ENCODE measurements around the gene DOCK3.
"Not testable (repeated sequence)": the region's sequence is repeated elsewhere in the genome, so short reads cannot be mapped to it uniquely, and the experiment has no call there.

The DOCK3 gene

GRCh38 chr3:50806806-50807205 is 132.1 kb downstream of the DOCK3 start:
- DNase-seq = no peak

- DNase-seq = no peak
Observed at GRCh38 chr3:50807266-50807665, 132.5 kb downstream of the DOCK3 start.

GRCh38 chr3:50811893-50812292 is 137.2 kb downstream of the DOCK3 start:
- DNase-seq = no peak

GRCh38 chr3:50815844-50816243 is 141.1 kb downstream of the DOCK3 start:
- no peak for DNase-seq

GRCh38 chr3:50816894-50817293 is 142.2 kb downstream of the DOCK3 start:
- no peak for DNase-seq

- DNase-seq = no peak
Observed at GRCh38 chr3:50817756-50818529, 143.2 kb downstream of the DOCK3 start.

GRCh38 chr3:50819882-50820281 is 145.2 kb downstream of the DOCK3 start:
- DNase-seq = no peak

GRCh38 chr3:50825841-50826240 is 151.1 kb downstream of the DOCK3 start:
- DNase-seq = no peak

GRCh38 chr3:50830451-50830850 is 155.7 kb downstream of the DOCK3 start:
- no peak for DNase-seq

- not testable (repeated sequence) for DNase-seq
Observed at GRCh38 chr3:50831009-50831408, 156.3 kb downstream of the DOCK3 start.

- DNase-seq = no peak
Observed at GRCh38 chr3:50840983-50841489, 166.3 kb downstream of the DOCK3 start.

GRCh38 chr3:50848308-50848707 is 173.6 kb downstream of the DOCK3 start:
- no peak for DNase-seq

GRCh38 chr3:50850639-50851511 is 176.1 kb downstream of the DOCK3 start:
- DNase-seq = no peak

- no peak for DNase-seq
Observed at GRCh38 chr3:50853936-50854335, 179.2 kb downstream of the DOCK3 start.

GRCh38 chr3:50862221-50862620 is 187.5 kb downstream of the DOCK3 start:
- DNase-seq = no peak

- no peak for DNase-seq
Observed at GRCh38 chr3:50873376-50874157, 198.8 kb downstream of the DOCK3 start.

- DNase-seq = not testable (repeated sequence)
Observed at GRCh38 chr3:50874876-50875275, 200.1 kb downstream of the DOCK3 start.

GRCh38 chr3:50876947-50877346 is 202.2 kb downstream of the DOCK3 start:
- DNase-seq = no peak

GRCh38 chr3:50882733-50883132 is 208.0 kb downstream of the DOCK3 start:
- DNase-seq = not testable (repeated sequence)

GRCh38 chr3:50883755-50884154 is 209.0 kb downstream of the DOCK3 start:
- no peak for DNase-seq

GRCh38 chr3:50885070-50885850 is 210.5 kb downstream of the DOCK3 start:
- no peak for DNase-seq

GRCh38 chr3:50890688-50891344 is 216.1 kb downstream of the DOCK3 start:
- DNase-seq = no peak

All from NCI-H1436 treated with DMSO at 0.1 percent for 48 hours (cell line).